ENCODE results near the gene ESD.

- TF ChIP-seq EZH2 (IDR thresholded peaks at IDR 0.05; ENCODE audit: borderline replicate concordance, low read depth, low read length, severe bottlenecking): no peak
- no peak for TF ChIP-seq CTCF (IDR thresholded peaks at IDR 0.05; ENCODE audit: extremely low read depth in 1 of 2, insufficient read depth in 1 of 2, low read depth in 1 of 2, low read length in 2 of 2)
- TF ChIP-seq MAX (IDR thresholded peaks at IDR 0.05; ENCODE audit: insufficient read depth, insufficient read length): no peak
- no peak for TF ChIP-seq FOS (IDR thresholded peaks at IDR 0.05; ENCODE audit: borderline replicate concordance, insufficient read depth, low read length)
- TF ChIP-seq POLR2AphosphoS5 (IDR thresholded peaks at IDR 0.05; ENCODE audit: insufficient read depth, low read depth, low read length): no peak
- no peak for TF ChIP-seq JUN (IDR thresholded peaks at IDR 0.05; ENCODE audit: borderline replicate concordance, insufficient read depth, insufficient read length, low read depth)
- no peak for TF ChIP-seq POLR2A (IDR thresholded peaks at IDR 0.05; ENCODE audit: low read depth, low read length)
Measured at GRCh38 chr13:46761866-46762265, 35.1 kb downstream of the ESD start.

All from endothelial cell of umbilical vein (primary cell).